ENCODE measurements around the gene WDR17. TPM values are rescaled to one million over a fixed set of nuclear protein-coding genes. Genes with fewer than 3 reads are reported as not detected.
"Not testable (repeated sequence)": the region's sequence is repeated elsewhere in the genome, so short reads cannot be mapped to it uniquely, and the experiment has no call there.

WDR17 gene
- total and polyA plus RNA-seq, 5 experiments from 2014 or later: 0.22 to 1.5 (median 0.53) TPM

GRCh38 chr4:176205299-176205698, 139.7 kb downstream of the WDR17 start:
- peaks cover 19 to 41% (median 30%) of the 10 kb centered on the region in 5 donors for H3K27me3 Mint-ChIP-seq
- H3K9me3 Mint-ChIP-seq: no peaks in the 10 kb centered on the region
- no peak for ATAC-seq
- POLR2A ChIA-PET: interaction anchor here (1.0 kb wide), 1 partner anchor 9 kb away, joined by 3 read pairs; no protein-coding TSS in a partner anchor
- H3K36me3 Mint-ChIP-seq: no peaks in the 10 kb centered on the region
- H3K27ac Mint-ChIP-seq: peak overlapping the region in 2 of 10 donors; percentile 0 to 35
- DNase-seq: no peak
- peaks cover 0 to 6% (median 2%) of the 10 kb centered on the region in 4 donors for H3K4me1 Mint-ChIP-seq
- no peak overlapping the region for H3K4me3 Mint-ChIP-seq

GRCh38 chr4:176207839-176208238, 142.2 kb downstream of the WDR17 start:
- H3K4me3 Mint-ChIP-seq: no peak overlapping the region
- H3K27ac Mint-ChIP-seq: no peak overlapping the region
- POLR2A ChIA-PET: no interaction called here
- DNase-seq: no peak
- no peak for ATAC-seq
- peaks cover 0 to 8% (median 0%) of the 10 kb centered on the region in 9 donors for H3K9me3 Mint-ChIP-seq
- H3K36me3 Mint-ChIP-seq: no peaks in the 10 kb centered on the region
- peaks cover 24 to 45% (median 30%) of the 10 kb centered on the region in 5 donors for H3K27me3 Mint-ChIP-seq
- peaks cover 0 to 6% (median 2%) of the 10 kb centered on the region in 4 donors for H3K4me1 Mint-ChIP-seq

- Mint-ChIP-seq H3K27me3 (peaks cover 19 to 36% (median 29%) of the 10 kb centered on the region in 5 donors), H3K4me3 (no peak overlapping the region), H3K27ac (no peak overlapping the region), H3K9me3 (peaks cover 0 to 8% (median 0%) of the 10 kb centered on the region in 9 donors), H3K4me1 (peaks cover 0 to 6% (median 2%) of the 10 kb centered on the region in 4 donors), H3K36me3 (no peaks in the 10 kb centered on the region)
- ATAC-seq: no peak
- POLR2A ChIA-PET: no interaction called here
- DNase-seq: no peak
Measured at GRCh38 chr4:176209535-176209934, 143.9 kb downstream of the WDR17 start.

GRCh38 chr4:176210101-176210500, 144.5 kb downstream of the WDR17 start:
- POLR2A ChIA-PET: no interaction called here
- no peaks in the 10 kb centered on the region for H3K36me3 Mint-ChIP-seq
- H3K4me1 Mint-ChIP-seq: peaks cover 0 to 6% (median 2%) of the 10 kb centered on the region in 4 donors
- peaks cover 17 to 33% (median 23%) of the 10 kb centered on the region in 5 donors for H3K27me3 Mint-ChIP-seq
- H3K4me3 Mint-ChIP-seq: no peak overlapping the region
- ATAC-seq: no peak
- peaks cover 0 to 8% (median 0%) of the 10 kb centered on the region in 9 donors for H3K9me3 Mint-ChIP-seq
- no peak overlapping the region for H3K27ac Mint-ChIP-seq
- DNase-seq: no peak

GRCh38 chr4:176210579-176211296, 145.1 kb downstream of the WDR17 start:
- Mint-ChIP-seq H3K36me3 (no peaks in the 10 kb centered on the region), H3K4me1 (peaks cover 0 to 4% (median under 1%) of the 10 kb centered on the region in 4 donors), H3K9me3 (peaks cover 0 to 8% (median 0%) of the 10 kb centered on the region in 9 donors), H3K27me3 (peaks cover 12 to 28% (median 23%) of the 10 kb centered on the region in 5 donors), H3K4me3 (no peak overlapping the region), H3K27ac (no peak overlapping the region)
- POLR2A ChIA-PET: no interaction called here
- DNase-seq (no peak), ATAC-seq (no peak)

- ATAC-seq, H3K27ac Mint-ChIP-seq, H3K9me3 Mint-ChIP-seq, H3K36me3 Mint-ChIP-seq, DNase-seq, H3K4me3 Mint-ChIP-seq, POLR2A ChIA-PET, H3K4me1 Mint-ChIP-seq: not testable (repeated sequence)
- H3K27me3 Mint-ChIP-seq: peaks cover under 1 to 15% (median 12%) of the 10 kb centered on the region in 5 donors
Measured at GRCh38 chr4:176212351-176212750, 146.7 kb downstream of the WDR17 start.

- DNase-seq: no peak
- H3K9me3 Mint-ChIP-seq: peaks cover 0 to 2% (median 0%) of the 10 kb centered on the region in 9 donors
- no peak overlapping the region for H3K27ac Mint-ChIP-seq
- H3K36me3 Mint-ChIP-seq: no peaks in the 10 kb centered on the region
- ATAC-seq: no peak
- H3K4me1 Mint-ChIP-seq: no peaks in the 10 kb centered on the region
- peaks cover 0 to 3% (median 0%) of the 10 kb centered on the region in 5 donors for H3K27me3 Mint-ChIP-seq
- POLR2A ChIA-PET: no interaction called here
- H3K4me3 Mint-ChIP-seq: no peak overlapping the region
Measured at GRCh38 chr4:176217510-176217909, 151.9 kb downstream of the WDR17 start.

GRCh38 chr4:176222149-176222548, 156.5 kb downstream of the WDR17 start:
- DNase-seq: no peak
- peaks cover 4 to 10% (median 6%) of the 10 kb centered on the region in 5 donors for H3K27me3 Mint-ChIP-seq
- POLR2A ChIA-PET: no interaction called here
- ATAC-seq: no peak
- no peaks in the 10 kb centered on the region for H3K9me3 Mint-ChIP-seq
- H3K27ac Mint-ChIP-seq: no peak overlapping the region
- H3K4me3 Mint-ChIP-seq: no peak overlapping the region
- H3K4me1 Mint-ChIP-seq: no peaks in the 10 kb centered on the region
- H3K36me3 Mint-ChIP-seq: no peaks in the 10 kb centered on the region

- Mint-ChIP-seq H3K36me3 (no peaks in the 10 kb centered on the region), H3K4me1 (no peaks in the 10 kb centered on the region), H3K27ac (no peak overlapping the region), H3K4me3 (no peak overlapping the region), H3K9me3 (no peaks in the 10 kb centered on the region), H3K27me3 (peaks cover 7 to 20% (median 9%) of the 10 kb centered on the region in 5 donors)
- POLR2A ChIA-PET: no interaction called here
- no peak for ATAC-seq
- DNase-seq: no peak
Measured at GRCh38 chr4:176223561-176223960, 157.9 kb downstream of the WDR17 start.

GRCh38 chr4:176226736-176227135, 161.1 kb downstream of the WDR17 start:
- DNase-seq (no peak), ATAC-seq (no peak)
- POLR2A ChIA-PET: no interaction called here
- H3K4me3 Mint-ChIP-seq: no peak overlapping the region
- no peaks in the 10 kb centered on the region for H3K36me3 Mint-ChIP-seq
- H3K27me3 Mint-ChIP-seq: peaks cover 7 to 20% (median 9%) of the 10 kb centered on the region in 5 donors
- H3K27ac Mint-ChIP-seq: no peak overlapping the region
- H3K4me1 Mint-ChIP-seq: no peaks in the 10 kb centered on the region
- no peaks in the 10 kb centered on the region for H3K9me3 Mint-ChIP-seq

- peak overlapping the region in 1 of 10 donors; percentile 6 for H3K27ac Mint-ChIP-seq
- H3K36me3 Mint-ChIP-seq: no peaks in the 10 kb centered on the region
- POLR2A ChIA-PET: no interaction called here
- H3K9me3 Mint-ChIP-seq: no peaks in the 10 kb centered on the region
- no peak for DNase-seq
- H3K27me3 Mint-ChIP-seq: peaks cover 4 to 28% (median 8%) of the 10 kb centered on the region in 5 donors
- no peak for ATAC-seq
- no peaks in the 10 kb centered on the region for H3K4me1 Mint-ChIP-seq
- no peak overlapping the region for H3K4me3 Mint-ChIP-seq
Measured at GRCh38 chr4:176229645-176230044, 164.0 kb downstream of the WDR17 start.
